Gastroesophageal sphincter (tissue), 3 donors: Measurements from ENCODE around the gene APOH.

Experiments
- CTCF ChIP-seq, 4 experiments: fragments of 200-600 bp in 2 of 4; fragments of 450-650 bp in 2 of 4; sonication (generic) in 1 of 4; IDR thresholded peaks; one replicate each; pipeline ENCODE4 v1.5.1; 2017 to 2019; ENCODE audit warnings: antibody characterized with exemption in 4 of 4, mild to moderate bottlenecking in 2 of 4, moderate library complexity in 2 of 4
- POLR2A ChIP-seq, 2 donors: fragments of 450-650 bp; IDR thresholded peaks; one replicate each; pipeline ENCODE4 v1.6.1; 2017; ENCODE audit warnings: antibody characterized with exemption in 2 of 2, mild to moderate bottlenecking in 2 of 2, moderate library complexity in 1 of 2
- POLR2AphosphoS5 ChIP-seq: sonication (generic); formaldehyde crosslinking; IDR thresholded peaks from one replicate; pipeline ENCODE4 v1.6.1; 2017; ENCODE audit warnings: antibody characterized with exemption

- no peak for TF ChIP-seq POLR2AphosphoS5
- TF ChIP-seq CTCF (IDR thresholded peaks at IDR 0.05): no peak
- no peak for TF ChIP-seq POLR2A (IDR thresholded peaks at IDR 0.05)
Observed at GRCh38 chr17:66214884-66215528, 14.2 kb downstream of the APOH start.
